IPS-NIHi7 (cell line): ENCODE data around the gene GPC2.

Experiments used
- DNase-seq: peaks from one replicate; pipeline ENCODE4 v3.0.0; 2012; ENCODE audit warnings: mixed read lengths; ENCODE audit errors: extremely low spot score

Gene GPC2

GRCh38 chr7:100124301-100125230 is 52.6 kb downstream of the GPC2 start:
- DNase-seq: no peak

GRCh38 chr7:100122568-100122967 is 54.6 kb downstream of the GPC2 start:
- DNase-seq: no peak

GRCh38 chr7:100122067-100122466 is 55.1 kb downstream of the GPC2 start:
- DNase-seq: no peak

GRCh38 chr7:100120733-100121036 is 56.5 kb downstream of the GPC2 start:
- no peak for DNase-seq

- DNase-seq: peak; percentile 71
Measured at GRCh38 chr7:100119970-100120732, 57.0 kb downstream of the GPC2 start.
